ENCODE measurements around the gene RAPGEF2.

RAPGEF2 gene

GRCh38 chr4:159398236-159398638 lies 295.4 kb downstream of the RAPGEF2 start:
- no peak for DNase-seq (ENCODE audit: low read depth in 2 of 3, low spot score in 2 of 3)

- no peak for DNase-seq (ENCODE audit: low read depth in 2 of 3, low spot score in 2 of 3)
These were observed 297.8 kb downstream of the RAPGEF2 start for GRCh38 chr4:159400558-159401225.

- no peak for DNase-seq (ENCODE audit: low read depth in 2 of 3, low spot score in 2 of 3)
These were observed 298.4 kb downstream of the RAPGEF2 start for GRCh38 chr4:159401226-159401712.

- DNase-seq (ENCODE audit: low read depth in 2 of 3, low spot score in 2 of 3): no peak
These were observed 299.0 kb downstream of the RAPGEF2 start for GRCh38 chr4:159401791-159402380.
